Measurements from ENCODE around the gene TREM2. TPM values are rescaled to one million over a fixed set of nuclear protein-coding genes. Genes with fewer than 3 reads are reported as not detected.
"Not testable (repeated sequence)": the region's sequence is repeated elsewhere in the genome, so short reads cannot be mapped to it uniquely, and the experiment has no call there.

TREM2 gene
- total RNA-seq, 4 donors from 2014 or later = 0.46 to 0.53 TPM; not detected in 2

GRCh38 chr6:41190791-41191190 is 27.9 kb upstream of the TREM2 start:
- no peak for DNase-seq
- Histone ChIP-seq H3K9me3 (no peaks in the 10 kb centered on the region), H3K27ac (no peak overlapping the region), H3K27me3 (peaks cover 0 to 5% (median 0%) of the 10 kb centered on the region in 3 donors), H3K4me3 (no peak overlapping the region), H3K36me3 (no peaks in the 10 kb centered on the region), H3K4me1 (no peaks in the 10 kb centered on the region)
- intact Hi-C loops (cut with DNase I; ENCODE audit: low total_unique reads) = no loop called here
- TF ChIP-seq POLR2A (IDR thresholded peaks at IDR 0.05) = no peak
- TF ChIP-seq, protein P1, sequence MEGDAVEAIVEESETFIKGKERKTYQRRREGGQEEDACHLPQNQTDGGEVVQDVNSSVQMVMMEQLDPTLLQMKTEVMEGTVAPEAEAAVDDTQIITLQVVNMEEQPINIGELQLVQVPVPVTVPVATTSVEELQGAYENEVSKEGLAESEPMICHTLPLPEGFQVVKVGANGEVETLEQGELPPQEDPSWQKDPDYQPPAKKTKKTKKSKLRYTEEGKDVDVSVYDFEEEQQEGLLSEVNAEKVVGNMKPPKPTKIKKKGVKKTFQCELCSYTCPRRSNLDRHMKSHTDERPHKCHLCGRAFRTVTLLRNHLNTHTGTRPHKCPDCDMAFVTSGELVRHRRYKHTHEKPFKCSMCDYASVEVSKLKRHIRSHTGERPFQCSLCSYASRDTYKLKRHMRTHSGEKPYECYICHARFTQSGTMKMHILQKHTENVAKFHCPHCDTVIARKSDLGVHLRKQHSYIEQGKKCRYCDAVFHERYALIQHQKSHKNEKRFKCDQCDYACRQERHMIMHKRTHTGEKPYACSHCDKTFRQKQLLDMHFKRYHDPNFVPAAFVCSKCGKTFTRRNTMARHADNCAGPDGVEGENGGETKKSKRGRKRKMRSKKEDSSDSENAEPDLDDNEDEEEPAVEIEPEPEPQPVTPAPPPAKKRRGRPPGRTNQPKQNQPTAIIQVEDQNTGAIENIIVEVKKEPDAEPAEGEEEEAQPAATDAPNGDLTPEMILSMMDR (IDR thresholded peaks at IDR 0.05 in 4 of 5, conservative IDR thresholded peaks at IDR 0.05 in 1 of 5) = no peak
- in situ Hi-C loops (cut with MboI; ENCODE audit: low sequenced_read_pairs in 4 of 4) = no loop called here
- ATAC-seq = no peak

DNA sequence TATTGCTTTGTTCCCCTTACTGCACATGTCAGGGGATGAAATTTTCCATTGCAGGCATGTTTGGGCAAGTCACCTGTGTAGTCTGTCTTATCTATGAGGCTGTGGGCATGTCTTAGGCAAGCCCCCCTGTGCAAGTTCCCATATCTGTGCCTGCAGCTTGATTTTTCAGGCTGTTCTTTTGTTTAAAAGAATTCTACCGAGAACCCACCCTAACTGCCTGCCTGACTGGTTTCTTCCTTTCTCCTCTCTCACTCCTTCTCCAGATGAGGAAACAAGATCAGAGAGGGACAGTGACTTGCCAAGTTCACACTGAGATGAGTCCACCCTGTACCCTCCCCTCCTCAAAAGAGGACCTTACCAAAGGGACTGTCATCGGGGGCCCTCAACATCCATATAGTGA is 27.1 kb upstream of the TREM2 start:
- H3K27ac ChIP-seq = no peak overlapping the region
- no peaks in the 10 kb centered on the region for H3K4me1 ChIP-seq
- ATAC-seq (no peak), DNase-seq (no peak)
- TF ChIP-seq POLR2A (IDR thresholded peaks at IDR 0.05) = no peak
- TF ChIP-seq, protein P1 (IDR thresholded peaks at IDR 0.05 in 4 of 5, conservative IDR thresholded peaks at IDR 0.05 in 1 of 5) = no peak
- H3K36me3 ChIP-seq = no peaks in the 10 kb centered on the region
- H3K9me3 ChIP-seq = no peaks in the 10 kb centered on the region
- H3K27me3 ChIP-seq = no peaks in the 10 kb centered on the region
- intact Hi-C loops (cut with DNase I; ENCODE audit: low total_unique reads) (no loop called here), in situ Hi-C loops (cut with MboI; ENCODE audit: low sequenced_read_pairs in 4 of 4) (no loop called here)
- no peak overlapping the region for H3K4me3 ChIP-seq

DNA sequence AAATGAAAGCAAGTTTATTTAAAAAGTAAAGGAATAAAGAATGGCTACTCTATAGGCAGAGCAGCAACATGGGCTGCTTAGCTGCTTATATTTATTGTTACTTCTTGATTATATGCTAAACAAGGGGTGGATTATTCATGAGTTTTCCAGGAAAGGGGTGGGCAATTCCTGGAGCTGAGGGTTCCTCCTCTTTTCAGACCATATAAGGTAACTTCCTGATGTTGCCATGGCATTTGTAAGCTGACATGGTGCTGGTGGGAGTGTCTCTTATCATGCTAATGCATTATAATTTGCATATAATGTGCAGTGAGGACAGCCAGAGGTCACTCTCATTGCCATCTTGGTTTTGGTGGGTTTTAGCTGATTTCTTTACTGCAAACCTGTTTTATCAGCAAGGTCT is 26.1 kb upstream of the TREM2 start:
- H3K4me3 ChIP-seq; H3K27ac ChIP-seq; in situ Hi-C loops (cut with MboI; ENCODE audit: low sequenced_read_pairs in 4 of 4); H3K27me3 ChIP-seq; H3K4me1 ChIP-seq; H3K36me3 ChIP-seq; H3K9me3 ChIP-seq; ATAC-seq; DNase-seq; intact Hi-C loops (cut with DNase I; ENCODE audit: low total_unique reads): not testable (repeated sequence)

DNA sequence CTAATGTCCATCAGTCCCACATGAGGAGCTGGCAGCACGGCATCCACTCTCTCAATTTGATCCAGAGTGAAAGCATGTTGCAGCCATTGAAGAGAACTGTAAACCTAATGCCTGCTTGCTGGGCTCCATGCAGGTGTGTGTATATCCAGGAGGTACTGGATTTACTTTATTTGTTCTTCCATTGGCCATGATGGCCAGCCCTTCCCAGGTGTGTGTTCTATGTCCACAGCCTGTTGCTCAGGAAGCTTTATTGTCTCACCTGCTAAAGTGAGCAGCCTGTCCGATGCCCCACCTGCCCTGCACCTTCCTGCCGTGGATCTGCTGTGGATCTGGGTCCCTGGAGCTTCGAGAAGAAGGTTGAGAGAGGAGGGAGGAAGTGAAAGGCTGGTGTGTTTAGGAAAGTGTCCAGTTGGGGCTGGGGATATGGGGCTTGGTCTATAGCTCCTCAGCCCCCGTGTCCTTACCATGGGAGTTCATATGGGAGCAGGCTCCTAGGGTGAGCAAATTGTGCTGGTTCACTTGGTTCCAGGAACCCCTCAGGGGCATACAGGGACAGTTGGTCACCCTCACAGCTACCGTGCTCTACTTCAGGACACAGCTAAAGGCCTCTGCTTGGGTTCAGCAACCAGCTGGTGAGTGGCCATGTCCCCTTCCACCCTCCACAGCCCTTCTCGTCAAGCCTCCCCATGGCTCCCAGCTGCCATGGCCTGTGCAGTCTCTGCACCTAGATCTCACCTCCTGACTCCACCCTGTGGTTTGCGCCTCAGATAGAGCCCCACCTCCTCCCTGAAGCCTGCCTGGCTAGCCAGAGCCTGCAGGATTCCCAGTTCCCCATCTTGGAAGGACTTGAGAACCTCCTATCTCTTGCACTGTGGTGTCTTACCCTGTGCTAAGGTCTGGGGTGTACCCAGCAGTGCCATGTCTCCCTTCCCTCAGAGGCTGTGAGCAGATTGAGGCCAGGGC is 25.3 kb upstream of the TREM2 start:
- no peak overlapping the region for H3K4me3 ChIP-seq
- ATAC-seq = no peak
- H3K27me3 ChIP-seq = no peaks in the 10 kb centered on the region
- no peaks in the 10 kb centered on the region for H3K9me3 ChIP-seq
- no peaks in the 10 kb centered on the region for H3K4me1 ChIP-seq
- H3K27ac ChIP-seq = no peak overlapping the region
- in situ Hi-C loops (cut with MboI; ENCODE audit: low sequenced_read_pairs in 4 of 4) (no loop called here), intact Hi-C loops (cut with DNase I; ENCODE audit: low total_unique reads) (no loop called here)
- no peak for TF ChIP-seq POLR2A (IDR thresholded peaks at IDR 0.05)
- TF ChIP-seq, protein P1 (IDR thresholded peaks at IDR 0.05 in 4 of 5, conservative IDR thresholded peaks at IDR 0.05 in 1 of 5) = no peak
- no peaks in the 10 kb centered on the region for H3K36me3 ChIP-seq
- no peak for DNase-seq

DNA sequence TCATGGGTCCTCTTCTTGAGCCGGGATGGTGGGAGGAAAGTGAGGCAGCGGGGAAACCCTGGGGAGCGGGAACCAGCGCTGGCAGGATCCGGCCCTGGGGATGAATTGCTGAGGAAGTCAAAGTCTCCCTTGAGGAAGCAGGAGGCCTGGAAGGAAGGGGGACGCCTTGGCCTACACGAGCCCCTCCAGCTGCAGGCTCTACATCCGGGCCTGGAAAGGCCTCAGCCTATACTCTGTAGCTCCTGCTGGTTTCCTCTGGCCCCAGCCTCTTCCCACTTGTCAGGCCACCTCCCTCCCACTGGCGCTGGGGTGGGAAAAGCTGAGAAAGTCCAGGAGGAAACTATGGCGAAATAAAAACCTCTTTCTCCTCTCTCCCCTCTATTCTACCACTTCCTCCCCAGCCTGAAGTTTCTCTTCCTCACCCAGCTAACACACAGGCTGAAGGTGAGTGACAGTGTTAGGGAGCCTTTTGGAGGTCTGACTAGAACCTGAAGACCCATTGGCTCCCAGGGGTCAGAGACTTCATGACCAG is 23.2 kb upstream of the TREM2 start:
- no peak for TF ChIP-seq POLR2A (IDR thresholded peaks at IDR 0.05)
- TF ChIP-seq, protein P1 (IDR thresholded peaks at IDR 0.05 in 4 of 5, conservative IDR thresholded peaks at IDR 0.05 in 1 of 5) = no peak
- H3K9me3 ChIP-seq = no peaks in the 10 kb centered on the region
- H3K36me3 ChIP-seq = no peaks in the 10 kb centered on the region
- H3K4me3 ChIP-seq = no peak overlapping the region
- no peak overlapping the region for H3K27ac ChIP-seq
- ATAC-seq = no peak
- H3K4me1 ChIP-seq = no peaks in the 10 kb centered on the region
- in situ Hi-C loops (cut with MboI; ENCODE audit: low sequenced_read_pairs in 4 of 4) = no loop called here
- intact Hi-C loops (cut with DNase I; ENCODE audit: low total_unique reads) = no loop called here
- H3K27me3 ChIP-seq = no peaks in the 10 kb centered on the region
- DNase-seq = no peak
